SIG-M5 (cell line): ENCODE results near the gene BRSK2.

ENCODE experiments used
- DNase-seq: peaks from one replicate; lab custom pipeline; 2025; lab: John Stamatoyannopoulos, UW

BRSK2 gene

DNA sequence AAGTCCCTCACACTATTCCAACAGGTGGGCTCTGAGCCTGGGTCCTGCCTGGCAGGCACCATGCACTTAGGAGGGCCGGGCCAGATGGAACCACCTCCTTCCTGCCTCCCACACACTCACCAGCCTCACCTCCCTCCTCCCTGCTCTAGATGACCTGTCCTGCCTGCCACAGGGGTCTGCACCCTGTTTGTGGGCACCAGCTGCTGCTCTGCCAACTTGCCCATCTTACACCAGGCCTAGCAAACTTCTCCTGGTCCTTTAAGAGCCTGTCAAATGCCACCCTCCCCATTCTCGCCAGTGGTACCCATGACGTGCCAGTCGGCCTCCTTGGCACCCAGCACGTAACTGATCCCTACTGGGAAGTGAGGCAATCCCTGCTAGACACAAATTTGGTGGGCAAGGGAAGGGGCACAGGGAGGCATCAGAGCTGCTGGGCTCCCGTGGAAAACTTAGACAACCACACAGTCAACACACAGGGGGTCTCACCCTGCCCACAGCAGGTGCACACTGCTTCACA lies 93.8 kb downstream of the BRSK2 start:
- no peak for DNase-seq

DNA sequence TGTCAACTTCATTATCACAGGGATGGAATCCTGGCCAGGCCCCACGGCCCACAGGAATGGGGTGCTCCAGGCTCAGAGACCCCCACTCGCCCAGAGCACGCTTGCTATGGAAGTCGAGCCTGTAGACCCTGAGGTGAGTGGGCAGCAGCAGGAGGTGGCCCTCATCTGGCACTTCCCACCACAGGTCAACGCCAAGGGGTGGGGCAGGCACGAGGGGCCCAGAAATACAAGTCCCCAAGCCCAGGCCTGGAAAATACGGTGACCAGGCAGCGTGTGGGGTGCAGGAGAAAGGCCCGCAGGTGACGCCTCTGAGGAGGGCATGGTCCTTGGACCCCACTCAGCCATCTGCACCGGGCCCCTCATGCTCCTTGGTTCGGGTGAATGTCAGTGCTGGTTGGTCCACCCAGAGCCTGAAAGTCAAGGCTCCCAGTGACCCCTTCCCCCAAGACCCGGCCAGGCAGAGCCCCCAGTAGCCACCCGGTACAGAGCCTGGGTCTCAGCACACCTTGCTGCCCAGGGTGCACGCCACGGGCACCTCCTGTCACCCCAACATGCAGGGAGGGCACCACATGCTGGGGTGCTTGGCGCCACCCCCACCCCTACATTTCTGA lies 94.4 kb downstream of the BRSK2 start:
- DNase-seq: no peak

DNA sequence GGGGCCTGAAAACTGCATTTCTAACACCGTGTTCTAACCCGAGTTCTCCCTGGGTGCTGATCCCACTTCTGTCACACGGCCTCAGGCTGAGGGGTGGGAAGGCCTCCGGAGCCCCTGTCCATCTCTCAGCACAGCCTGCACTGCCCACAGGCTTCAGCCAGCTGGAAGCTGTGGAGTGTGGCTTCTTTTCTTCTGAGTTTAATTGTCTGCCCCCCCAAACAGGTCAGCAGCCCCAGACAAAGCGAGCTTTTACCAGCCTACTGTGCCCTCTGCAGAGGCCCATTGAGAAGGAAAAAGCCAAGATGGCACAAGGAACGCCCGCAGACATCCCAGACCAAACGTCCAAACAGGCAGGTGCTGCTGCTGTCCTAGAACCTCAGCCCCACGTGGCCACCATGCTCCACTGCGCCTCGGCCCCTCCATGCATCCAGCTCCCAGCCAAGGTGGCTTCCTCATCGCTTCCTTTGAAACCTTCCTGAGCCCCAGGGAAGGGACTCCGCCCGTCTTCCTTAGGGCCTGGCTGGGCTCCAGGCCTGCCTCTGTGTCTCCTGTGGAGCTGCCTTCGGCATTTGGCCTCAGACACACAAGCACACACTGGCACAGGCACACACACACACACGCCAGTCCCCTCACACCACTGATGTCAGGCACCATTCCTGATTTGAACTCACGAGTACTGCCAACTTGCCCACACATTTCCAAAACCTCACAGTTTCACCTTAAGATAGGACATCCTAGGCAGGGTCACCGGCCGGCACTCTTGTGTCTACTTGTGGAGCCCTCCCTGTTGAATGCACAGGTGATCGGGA lies 95.2 kb downstream of the BRSK2 start:
- DNase-seq: no peak

DNA sequence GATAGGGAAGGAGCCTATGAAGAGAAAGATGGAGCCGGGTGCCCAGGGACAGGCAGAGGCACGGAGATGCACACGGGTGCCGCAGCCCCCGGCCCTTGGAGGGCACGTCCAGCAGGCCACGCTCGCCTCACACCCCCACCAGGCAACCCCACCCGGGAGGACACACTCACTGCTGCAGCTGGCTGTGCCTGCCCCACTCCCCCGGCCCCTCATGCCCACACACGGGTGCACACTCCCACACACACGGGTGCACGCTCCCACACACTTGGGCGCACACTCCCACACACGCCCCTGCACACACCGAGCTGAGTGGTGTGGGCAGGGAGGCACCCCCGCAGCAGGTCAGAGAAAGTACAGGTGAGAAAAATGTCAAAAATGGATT lies 95.8 kb downstream of the BRSK2 start:
- DNase-seq: no peak

DNA sequence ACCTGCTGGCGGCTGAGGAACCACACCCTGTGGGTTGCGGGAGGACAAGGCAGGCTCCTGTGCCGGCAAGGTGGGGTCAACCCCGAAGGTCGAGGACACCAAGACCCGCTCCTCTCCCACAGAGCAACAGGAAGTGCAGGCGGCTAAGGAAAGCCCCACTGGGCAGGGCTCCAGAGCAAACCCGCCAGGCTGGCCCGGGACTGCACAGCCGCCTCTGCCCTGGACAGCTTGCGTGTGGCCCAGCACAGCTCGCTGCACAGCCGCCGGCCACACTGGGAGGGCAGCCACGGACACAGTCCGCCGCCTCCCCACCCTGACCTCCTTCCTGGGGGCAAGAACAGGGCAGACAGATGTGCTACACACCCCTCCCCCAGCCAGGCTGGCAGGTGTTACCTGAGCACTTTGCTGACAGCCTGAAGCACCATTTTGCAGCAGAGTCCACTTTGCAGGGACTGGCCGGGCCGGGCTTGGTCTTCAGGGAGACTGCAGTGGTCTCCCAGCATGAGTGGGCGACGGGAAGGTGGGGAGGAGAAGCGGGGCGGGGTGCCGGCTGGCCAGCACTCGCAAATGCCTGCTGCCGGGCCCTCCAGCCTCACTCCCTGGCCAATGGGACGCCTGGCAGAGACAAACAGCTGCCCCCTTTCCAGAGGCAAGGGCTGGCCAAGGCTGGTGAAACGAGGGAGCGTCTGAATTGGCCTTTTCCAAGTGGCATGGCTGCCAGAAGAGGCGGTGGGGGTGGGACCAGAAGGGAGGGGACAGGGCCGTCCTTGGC lies 96.5 kb downstream of the BRSK2 start, which contains the start of gene MOB2:
MOB2 (minus strand) TSS at position 726 of the 772 bp plus-strand sequence; CDS start at position 503, 223 bp downstream.
- no peak for DNase-seq

DNA sequence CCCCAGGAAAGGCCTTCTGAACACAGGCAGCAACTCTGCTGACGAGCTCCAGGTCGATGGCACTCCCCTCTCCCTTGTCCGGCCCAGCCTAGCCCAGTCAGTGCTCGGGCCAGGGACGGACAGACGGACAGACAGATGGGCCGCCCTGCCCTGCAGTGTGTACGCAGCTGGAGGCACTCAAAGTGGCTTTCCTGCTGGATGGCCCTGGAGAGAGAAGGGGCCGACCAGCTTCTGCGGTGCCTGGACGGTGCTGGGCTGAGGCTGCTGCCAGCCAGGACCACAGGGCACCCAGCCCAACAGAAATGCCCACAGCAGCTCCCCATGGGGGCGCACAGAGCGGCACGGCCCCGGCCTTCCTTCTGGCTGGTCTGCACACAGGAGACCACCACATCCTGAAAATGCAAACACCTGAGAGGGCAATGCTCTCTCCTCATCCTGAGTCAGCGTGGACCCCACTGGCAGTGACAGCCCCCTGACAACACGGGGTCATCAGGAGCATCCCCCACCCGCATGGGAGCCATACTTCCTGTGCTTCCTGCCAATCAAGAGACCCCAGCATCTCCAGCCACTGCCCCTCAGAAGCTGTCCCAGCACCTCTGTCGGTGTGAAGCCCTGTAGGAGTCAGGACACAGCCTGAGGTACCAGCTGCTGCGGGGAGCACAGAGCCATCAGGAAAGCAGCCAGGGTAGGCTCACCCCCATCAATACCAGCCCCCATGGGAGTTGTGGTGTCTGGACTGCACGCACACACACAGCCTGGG lies 97.5 kb downstream of the BRSK2 start:
- no peak for DNase-seq

DNA sequence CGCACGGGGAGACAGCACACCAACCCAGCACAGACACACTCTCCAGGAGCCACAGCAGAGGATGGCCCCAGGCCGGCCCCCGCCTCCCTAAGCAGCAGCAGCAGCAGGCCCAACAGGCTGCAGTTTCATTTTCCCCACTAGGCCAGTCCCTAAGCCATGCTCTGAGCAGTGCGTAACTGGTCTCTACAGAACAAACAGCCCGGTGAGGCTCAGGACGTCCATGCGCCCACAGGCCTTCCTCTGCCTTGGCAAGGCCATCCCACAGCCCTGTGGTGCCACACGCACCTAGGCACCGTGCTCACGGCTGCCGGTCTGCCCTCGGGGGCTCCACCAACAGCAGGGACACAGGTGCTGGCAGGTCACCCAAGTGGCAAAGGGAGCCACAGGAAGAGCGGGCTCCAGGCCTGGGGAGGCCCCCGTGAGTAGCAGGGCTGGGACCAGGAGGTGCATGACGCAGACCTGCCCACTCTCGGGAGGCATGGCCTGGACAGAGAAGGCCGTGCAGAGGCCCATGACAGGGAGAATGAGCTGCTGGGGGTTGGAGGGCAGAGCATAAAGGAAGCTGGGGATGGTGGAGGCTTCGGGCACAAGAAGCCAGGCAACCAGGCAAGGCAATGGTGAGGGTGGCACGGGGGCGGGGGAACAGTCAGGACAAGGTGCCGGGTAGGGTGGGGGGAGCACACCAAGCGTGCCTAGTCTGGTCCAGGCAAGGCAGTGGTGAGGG lies 98.3 kb downstream of the BRSK2 start:
- DNase-seq: no peak

DNA sequence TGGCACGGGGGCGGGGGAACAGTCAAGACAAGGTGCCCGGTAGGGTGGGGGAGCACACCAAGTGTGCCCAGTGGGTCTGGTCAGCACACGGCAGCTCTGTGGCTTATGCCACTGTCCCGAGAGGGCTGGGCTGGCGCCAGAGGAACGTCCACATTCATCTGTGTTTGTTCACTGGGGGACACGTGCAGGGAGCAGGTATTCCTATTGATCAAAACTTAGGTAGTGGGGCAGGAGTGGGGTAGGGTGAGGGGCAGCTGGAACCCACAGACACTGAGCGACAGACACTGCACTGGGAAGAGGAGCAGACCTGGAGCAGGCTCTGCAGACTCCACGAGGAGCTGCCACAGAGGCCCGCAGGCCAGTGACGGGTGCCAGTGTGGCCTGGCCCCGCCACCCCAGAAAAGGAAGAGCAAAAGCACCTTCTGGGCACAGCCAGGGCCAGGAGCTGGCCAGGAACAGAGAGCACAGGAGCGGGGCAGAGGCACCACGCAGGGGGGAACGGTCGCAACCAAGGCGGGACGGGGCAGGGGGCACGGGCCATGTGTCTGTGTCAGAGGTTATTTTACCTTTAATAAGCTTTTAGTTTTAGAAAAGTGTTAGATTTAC lies 98.9 kb downstream of the BRSK2 start:
- no peak for DNase-seq

DNA sequence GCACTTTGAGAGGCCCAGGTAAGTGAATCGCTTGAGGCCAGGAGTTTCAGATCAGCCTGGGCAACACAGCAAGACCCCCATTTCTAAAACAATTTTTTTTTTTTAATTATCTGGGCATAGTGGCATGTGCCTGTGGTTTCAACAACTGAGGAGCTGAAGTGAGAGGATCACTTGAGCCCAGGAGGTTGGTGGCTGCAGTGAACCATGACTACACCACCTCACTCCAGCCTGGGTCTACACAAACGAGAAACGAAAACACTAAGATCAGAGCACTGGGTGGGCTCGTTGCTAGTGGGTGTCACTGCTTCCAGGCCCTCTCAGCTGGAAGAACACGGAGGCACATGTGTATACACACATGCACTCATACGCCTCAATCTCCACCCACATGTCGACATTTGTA lies 100.9 kb downstream of the BRSK2 start:
- DNase-seq: no peak

DNA sequence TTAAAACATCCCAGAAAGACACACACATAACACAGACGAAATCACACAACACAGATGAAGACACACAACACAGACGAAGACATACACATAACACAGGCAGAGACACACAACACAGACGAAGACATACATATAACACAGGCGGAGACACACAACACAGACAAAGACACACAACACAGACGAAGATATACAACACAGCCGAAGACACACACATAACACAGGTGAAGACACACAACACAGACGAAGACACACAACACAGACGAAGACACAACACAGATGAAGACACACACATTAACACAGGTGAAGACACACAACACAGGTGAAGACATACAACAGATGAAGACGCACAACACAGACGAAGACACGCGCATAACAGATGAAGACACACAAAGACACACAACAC lies 101.6 kb downstream of the BRSK2 start:
- DNase-seq: no peak

DNA sequence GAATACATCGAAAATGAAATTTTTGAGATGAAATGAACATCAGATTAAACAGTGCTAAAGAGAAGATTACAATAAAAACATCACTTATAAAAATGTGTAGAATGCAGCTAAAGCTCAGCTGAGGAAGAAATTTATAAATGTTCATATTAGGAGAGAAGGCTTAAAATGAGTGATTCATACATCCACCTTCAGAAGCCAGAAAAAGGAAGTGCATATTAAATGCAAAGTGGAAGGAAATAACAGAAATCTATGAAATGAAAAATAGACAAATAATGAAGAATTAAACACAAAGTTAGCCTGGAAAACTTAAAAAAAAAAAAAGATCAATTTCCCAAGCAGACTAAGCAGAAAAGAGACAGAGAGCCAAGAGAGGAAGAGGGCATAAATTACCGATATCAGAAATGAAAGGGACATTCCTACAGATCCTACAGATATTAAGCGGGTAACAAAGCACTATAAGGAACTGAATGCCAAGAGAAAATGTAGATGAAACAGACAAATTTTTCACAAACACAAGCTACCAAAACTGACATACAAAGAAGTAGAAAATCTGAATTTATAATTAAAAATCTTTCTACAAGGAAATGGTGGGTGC lies 104.0 kb downstream of the BRSK2 start:
- no peak for DNase-seq

DNA sequence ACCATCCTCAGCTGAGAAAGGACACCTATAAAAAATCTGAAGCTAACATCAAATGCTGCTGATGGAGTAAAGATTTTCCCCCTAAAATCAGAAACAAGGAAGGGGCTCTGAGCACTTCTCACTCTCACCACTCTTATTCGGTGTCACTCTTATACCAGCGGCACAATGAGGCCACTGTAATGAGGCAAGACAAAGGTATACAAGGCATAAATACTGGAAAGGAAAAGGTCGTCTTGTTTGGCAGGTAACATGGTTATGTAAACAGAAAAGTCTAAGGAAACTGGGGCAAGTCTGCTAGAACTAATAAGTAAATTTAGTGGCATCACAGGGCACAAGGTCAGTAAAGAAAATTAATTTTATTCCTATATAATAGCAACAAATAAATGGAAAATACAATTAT lies 104.9 kb downstream of the BRSK2 start:
- no peak for DNase-seq

DNA sequence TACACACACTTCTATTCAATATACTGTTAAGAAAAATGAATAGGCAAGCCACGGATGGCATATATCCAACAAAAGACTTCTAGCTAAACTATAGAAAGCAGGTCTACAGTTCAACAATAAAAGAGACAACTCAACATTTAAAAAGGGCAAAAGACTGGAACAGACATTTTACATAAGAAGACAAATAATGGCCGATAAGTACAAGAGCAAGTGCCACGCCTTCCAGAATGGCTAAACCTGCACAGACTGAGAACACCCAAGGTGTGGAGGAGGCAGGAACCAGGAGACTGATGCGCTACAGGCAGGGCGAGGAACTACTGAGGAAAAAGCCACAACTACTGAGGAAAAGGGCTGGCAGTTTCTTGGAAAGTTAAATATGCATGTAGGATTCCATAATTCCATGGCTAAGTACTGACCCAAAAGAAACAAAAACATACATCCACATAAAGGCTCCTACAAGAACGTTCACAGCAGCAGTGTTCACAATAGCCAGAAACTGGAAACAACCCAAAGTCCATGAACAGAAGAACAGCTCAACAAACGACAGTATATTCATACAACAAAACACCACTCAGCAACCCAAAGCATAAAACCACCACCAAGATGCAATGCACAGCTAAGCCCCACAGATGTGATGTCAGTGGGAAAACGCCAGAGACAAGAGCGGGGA lies 106.5 kb downstream of the BRSK2 start:
- DNase-seq: no peak

DNA sequence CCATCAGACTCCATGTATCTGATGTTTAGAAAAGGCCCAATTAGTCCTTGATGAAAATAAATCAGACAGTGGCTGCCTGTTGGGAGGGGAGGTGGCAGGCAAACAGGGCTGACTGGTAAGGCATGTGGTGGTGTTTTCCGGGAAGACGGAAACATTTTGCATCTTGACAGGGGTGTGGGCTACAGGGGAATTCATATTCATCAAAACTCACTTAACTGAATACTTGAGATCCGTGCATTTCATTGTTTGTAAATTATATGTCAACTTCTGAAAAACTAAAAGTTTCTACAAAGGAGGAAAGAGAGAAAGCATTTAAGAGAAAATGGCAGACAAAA lies 107.0 kb downstream of the BRSK2 start:
- no peak for DNase-seq

DNA sequence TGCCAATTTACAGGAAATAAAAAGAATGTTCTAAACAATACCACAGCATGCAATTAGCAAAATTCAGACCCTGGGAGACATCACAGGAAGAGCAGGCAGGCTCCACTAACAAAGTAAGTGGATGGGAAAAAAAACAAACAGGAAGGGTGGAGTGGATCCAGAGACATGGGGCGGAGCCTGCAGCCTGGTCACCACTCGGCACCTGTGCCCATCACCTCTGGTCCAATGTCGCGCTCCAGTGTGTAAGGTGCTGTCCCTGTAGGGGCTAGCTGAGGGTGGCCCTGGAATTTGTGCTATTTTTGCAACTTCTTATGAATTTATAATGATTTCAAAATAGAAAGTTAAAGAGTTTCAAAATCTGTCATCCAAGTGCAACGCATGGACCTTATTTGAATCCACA lies 107.9 kb downstream of the BRSK2 start:
- DNase-seq: peak; percentile 0

DNA sequence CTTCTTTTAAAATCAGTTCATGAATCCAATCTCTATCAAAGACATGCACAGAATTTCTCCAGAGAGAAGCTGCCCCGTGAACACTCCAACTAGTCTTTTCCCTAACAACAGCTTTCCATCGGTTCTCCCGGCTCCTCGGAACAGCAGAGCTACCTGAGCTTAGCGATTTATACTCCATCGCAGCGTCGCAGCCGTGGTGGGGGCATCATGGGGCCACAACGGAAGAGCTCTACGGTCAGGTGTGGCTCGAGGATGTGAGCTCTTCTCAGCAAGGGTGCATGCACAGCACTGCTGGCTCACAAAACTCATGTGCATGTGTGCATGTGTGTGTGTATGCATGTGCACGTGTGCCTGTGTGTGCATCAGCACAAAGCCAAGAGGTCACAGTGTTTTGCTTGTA lies 108.5 kb downstream of the BRSK2 start:
- DNase-seq: no peak

DNA sequence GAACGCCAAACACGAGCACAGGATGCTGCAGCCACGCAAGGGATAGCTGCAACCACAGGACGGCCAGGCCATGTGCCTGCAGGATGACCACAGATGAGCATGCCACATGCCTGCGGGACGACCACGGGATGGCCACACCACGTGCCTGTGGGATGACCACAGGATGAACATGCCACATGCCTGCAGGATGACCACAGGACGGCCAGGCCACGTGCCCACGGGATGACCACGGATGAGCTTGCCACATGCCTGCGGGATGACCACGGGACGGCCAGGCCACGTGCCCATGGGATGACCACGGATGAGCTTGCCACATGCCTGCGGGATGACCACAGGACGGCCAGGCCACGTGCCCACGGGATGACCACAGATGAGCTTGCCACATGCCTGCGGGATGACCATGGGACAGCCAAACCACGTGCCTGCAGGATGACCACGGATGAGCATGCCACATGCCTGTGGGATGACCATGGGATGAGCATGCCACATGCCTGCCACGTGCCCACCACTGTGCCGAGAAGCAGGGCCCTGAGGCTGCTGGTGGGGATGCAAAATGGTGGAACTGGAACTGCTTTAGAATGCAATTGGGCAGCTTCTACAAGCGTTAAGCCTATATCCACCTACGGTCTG lies 109.6 kb downstream of the BRSK2 start:
- DNase-seq: no peak

DNA sequence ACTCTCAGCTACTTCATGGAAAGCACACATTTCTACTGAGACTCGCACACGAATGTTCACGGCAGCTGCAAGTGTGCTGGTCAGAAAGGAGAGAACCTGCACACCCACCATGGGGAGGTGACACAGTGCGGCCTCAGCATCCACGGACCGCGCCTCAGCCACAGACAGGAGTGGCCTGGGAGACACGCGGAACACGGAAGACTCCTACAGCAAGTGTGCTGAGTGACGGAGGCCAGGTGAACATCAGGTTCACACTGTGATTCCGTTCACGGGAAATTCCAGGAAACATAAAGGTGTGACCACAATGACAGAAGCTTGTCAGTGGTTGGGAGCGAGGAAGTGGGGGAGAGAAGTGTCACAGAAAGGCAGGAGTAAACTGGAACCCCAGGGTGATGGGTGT lies 110.2 kb downstream of the BRSK2 start:
- DNase-seq: no peak
